Measurements from ENCODE around the gene CD226. TPM values are rescaled to one million over a fixed set of nuclear protein-coding genes. Genes with fewer than 3 reads are reported as not detected.

CD226 gene
- total RNA-seq, 1 experiment from 2014 or later: 3.4 TPM

DNA sequence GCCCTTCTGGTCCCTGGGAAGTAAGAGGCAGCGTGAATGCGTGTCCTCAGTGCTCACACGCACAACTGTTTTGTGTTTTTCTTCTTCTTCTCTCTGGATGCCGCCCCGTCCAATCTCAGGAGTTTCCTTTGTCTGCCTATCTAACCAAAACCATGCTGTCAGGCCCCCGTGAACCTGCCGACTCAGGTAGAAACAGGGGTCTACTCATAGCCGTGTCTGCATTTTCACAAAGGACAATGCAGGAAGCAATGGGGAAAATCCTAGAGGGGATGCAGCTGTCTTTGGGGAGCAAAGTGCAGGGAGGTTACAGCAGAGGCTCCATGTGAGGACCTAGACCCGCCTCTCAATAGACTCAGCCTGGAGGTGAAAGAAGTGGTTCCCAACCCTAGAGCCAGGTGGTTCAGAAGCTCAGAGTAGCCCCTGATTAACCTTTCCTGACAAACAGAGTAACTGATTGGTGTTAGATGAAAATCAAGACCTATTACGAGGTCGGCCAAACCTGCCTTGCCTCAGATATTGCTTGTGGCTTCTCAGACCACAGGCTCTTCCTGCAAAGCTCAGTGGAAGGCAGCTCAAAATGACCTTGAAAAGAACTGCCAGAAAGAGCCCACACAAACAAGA is 49.3 kb downstream of the CD226 start:
- intact Hi-C loops (cut with micrococcal nuclease): no loop called here
- POLR2A ChIA-PET: no interaction called here
- no peak overlapping the region for H3K4me3 Mint-ChIP-seq (ENCODE audit: unreplicated experiment)
- no peak for DNase-seq (ENCODE audit: unreplicated experiment)
- no peaks in the 10 kb centered on the region for H3K4me1 Mint-ChIP-seq (ENCODE audit: insufficient read depth, unreplicated experiment)
- no TSS peak for BruUV-seq (replicated peaks)
- no peaks in the 10 kb centered on the region for H3K27me3 Mint-ChIP-seq (ENCODE audit: insufficient read depth, unreplicated experiment)
- no peaks in the 10 kb centered on the region for H3K9me3 Mint-ChIP-seq (ENCODE audit: unreplicated experiment)
- no peak overlapping the region for H3K27ac Mint-ChIP-seq (ENCODE audit: low read depth, unreplicated experiment)
- H3K36me3 Mint-ChIP-seq (ENCODE audit: insufficient read depth, unreplicated experiment): peaks cover 19% of the 10 kb centered on the region
- TF ChIP-seq, protein P1, sequence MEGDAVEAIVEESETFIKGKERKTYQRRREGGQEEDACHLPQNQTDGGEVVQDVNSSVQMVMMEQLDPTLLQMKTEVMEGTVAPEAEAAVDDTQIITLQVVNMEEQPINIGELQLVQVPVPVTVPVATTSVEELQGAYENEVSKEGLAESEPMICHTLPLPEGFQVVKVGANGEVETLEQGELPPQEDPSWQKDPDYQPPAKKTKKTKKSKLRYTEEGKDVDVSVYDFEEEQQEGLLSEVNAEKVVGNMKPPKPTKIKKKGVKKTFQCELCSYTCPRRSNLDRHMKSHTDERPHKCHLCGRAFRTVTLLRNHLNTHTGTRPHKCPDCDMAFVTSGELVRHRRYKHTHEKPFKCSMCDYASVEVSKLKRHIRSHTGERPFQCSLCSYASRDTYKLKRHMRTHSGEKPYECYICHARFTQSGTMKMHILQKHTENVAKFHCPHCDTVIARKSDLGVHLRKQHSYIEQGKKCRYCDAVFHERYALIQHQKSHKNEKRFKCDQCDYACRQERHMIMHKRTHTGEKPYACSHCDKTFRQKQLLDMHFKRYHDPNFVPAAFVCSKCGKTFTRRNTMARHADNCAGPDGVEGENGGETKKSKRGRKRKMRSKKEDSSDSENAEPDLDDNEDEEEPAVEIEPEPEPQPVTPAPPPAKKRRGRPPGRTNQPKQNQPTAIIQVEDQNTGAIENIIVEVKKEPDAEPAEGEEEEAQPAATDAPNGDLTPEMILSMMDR (IDR thresholded peaks at IDR 0.05; ENCODE audit: unreplicated experiment): no peak
- CTCF ChIA-PET: interaction anchor here (0.6 kb wide), 1 partner anchor 20 kb away, joined by 3 read pairs; no protein-coding TSS in a partner anchor

- TF ChIP-seq, protein P1 (IDR thresholded peaks at IDR 0.05; ENCODE audit: unreplicated experiment): no peak
- ChIA-PET CTCF (interaction anchor here (0.6 to 1.0 kb wide), 2 partner anchors 9 to 21 kb away, joined by 3 to 4 read pairs; no protein-coding TSS in a partner anchor), POLR2A (no interaction called here)
- BruUV-seq (replicated peaks): no TSS peak
- no peaks in the 10 kb centered on the region for H3K4me1 Mint-ChIP-seq (ENCODE audit: insufficient read depth, unreplicated experiment)
- H3K4me3 Mint-ChIP-seq (ENCODE audit: unreplicated experiment): no peak overlapping the region
- no peaks in the 10 kb centered on the region for H3K9me3 Mint-ChIP-seq (ENCODE audit: unreplicated experiment)
- H3K27me3 Mint-ChIP-seq (ENCODE audit: insufficient read depth, unreplicated experiment): no peaks in the 10 kb centered on the region
- intact Hi-C loops (cut with micrococcal nuclease): no loop called here
- peaks cover 17% of the 10 kb centered on the region for H3K36me3 Mint-ChIP-seq (ENCODE audit: insufficient read depth, unreplicated experiment)
- no peak for DNase-seq (ENCODE audit: unreplicated experiment)
- H3K27ac Mint-ChIP-seq (ENCODE audit: low read depth, unreplicated experiment): no peak overlapping the region
Observed at GRCh38 chr18:69897397-69898108, 50.1 kb downstream of the CD226 start.

DNA sequence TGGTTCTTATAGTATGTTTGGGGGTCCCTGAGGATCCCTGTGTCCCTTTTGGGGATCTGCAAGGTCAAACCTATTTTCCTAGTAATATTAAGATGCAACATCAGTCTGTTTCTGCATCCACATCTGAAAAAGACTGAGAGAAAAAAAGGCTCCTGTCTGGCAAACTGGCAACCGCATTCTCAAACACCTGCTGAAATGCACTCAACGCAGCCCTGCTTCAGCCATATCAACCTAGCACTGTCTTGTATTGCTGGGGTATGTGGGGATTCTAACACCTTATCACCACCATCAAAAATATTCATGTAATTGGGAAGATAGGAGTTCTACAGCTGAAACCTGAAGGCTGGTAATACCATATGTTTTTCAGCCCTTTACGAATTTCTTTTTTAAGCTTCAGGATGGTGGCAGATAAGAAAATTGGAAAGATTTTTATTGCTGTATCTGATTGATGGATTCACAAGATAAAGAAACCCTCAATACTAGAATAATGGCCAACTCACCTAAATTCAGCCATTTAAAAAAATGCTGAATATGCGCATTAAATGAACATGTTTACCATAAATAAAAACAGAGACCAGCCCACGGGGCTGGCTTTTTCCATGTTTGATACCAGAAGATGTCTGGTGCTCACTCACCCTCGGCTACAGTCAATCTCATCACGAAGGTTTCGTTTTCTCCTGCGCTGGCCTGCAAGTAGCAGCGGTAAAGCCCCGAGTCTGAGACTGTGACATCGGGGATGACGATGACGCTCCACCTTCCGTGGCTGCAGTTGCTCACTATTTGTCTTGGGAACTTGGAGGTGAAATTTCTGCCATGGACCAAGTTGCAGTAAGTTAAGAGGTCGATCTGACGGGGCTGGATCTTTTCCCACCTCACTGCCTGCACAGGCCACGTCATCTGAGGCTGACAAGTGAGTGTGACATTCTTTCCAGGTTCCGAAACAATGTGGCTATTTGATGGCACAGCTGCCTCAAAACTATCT is 52.3 kb downstream of the CD226 start:
- ChIA-PET CTCF (no interaction called here), POLR2A (no interaction called here)
- TF ChIP-seq, protein P1 (IDR thresholded peaks at IDR 0.05; ENCODE audit: unreplicated experiment): no peak
- BruUV-seq (replicated peaks): no TSS peak
- intact Hi-C loops (cut with micrococcal nuclease): no loop called here
- DNase-seq (ENCODE audit: unreplicated experiment): no peak
- no peak overlapping the region for H3K27ac Mint-ChIP-seq (ENCODE audit: low read depth, unreplicated experiment)
- H3K4me3 Mint-ChIP-seq (ENCODE audit: unreplicated experiment): no peak overlapping the region
- H3K9me3 Mint-ChIP-seq (ENCODE audit: unreplicated experiment): no peaks in the 10 kb centered on the region
- no peaks in the 10 kb centered on the region for H3K4me1 Mint-ChIP-seq (ENCODE audit: insufficient read depth, unreplicated experiment)
- H3K27me3 Mint-ChIP-seq (ENCODE audit: insufficient read depth, unreplicated experiment): no peaks in the 10 kb centered on the region
- peaks cover 5% of the 10 kb centered on the region for H3K36me3 Mint-ChIP-seq (ENCODE audit: insufficient read depth, unreplicated experiment)

- H3K27ac Mint-ChIP-seq (ENCODE audit: low read depth, unreplicated experiment): no peak overlapping the region
- no peaks in the 10 kb centered on the region for H3K27me3 Mint-ChIP-seq (ENCODE audit: insufficient read depth, unreplicated experiment)
- intact Hi-C loops (cut with micrococcal nuclease): no loop called here
- ChIA-PET POLR2A (no interaction called here), CTCF (no interaction called here)
- no TSS peak for BruUV-seq (replicated peaks)
- no peaks in the 10 kb centered on the region for H3K9me3 Mint-ChIP-seq (ENCODE audit: unreplicated experiment)
- H3K4me3 Mint-ChIP-seq (ENCODE audit: unreplicated experiment): no peak overlapping the region
- H3K36me3 Mint-ChIP-seq (ENCODE audit: insufficient read depth, unreplicated experiment): peaks cover 5% of the 10 kb centered on the region
- no peak for DNase-seq (ENCODE audit: unreplicated experiment)
- no peaks in the 10 kb centered on the region for H3K4me1 Mint-ChIP-seq (ENCODE audit: insufficient read depth, unreplicated experiment)
- TF ChIP-seq, protein P1 (IDR thresholded peaks at IDR 0.05; ENCODE audit: unreplicated experiment): no peak
Observed at GRCh38 chr18:69894467-69894866, 53.2 kb downstream of the CD226 start.
